Esophagus muscularis mucosa (tissue), 4 donors: ENCODE data around the gene TTC7B. TPM values are rescaled to one million over a fixed set of nuclear protein-coding genes. Genes with fewer than 3 reads are reported as not detected.

Source experiments
- DNase-seq: peaks from one replicate; pipeline ENCODE4 v3.0.0-alpha.2; 2017; ENCODE audit errors: extremely low spot score
- H3K27ac ChIP-seq, 4 donors: fragments of 200-600 bp; sonication (generic); replicated peaks in 1 of 4; 1 replicate in 3 of 4; 2 replicates in 1 of 4; pipeline ENCODE4 v1.5.1; 2016 to 2019; ENCODE audit warnings: mild to moderate bottlenecking in 1 of 4
- H3K27me3 ChIP-seq, 4 donors: fragments of 200-600 bp; sonication (generic); one replicate each; pipeline versions ENCODE4 v1.5.1 to v1.6.0; 2016 to 2019
- H3K36me3 ChIP-seq, 4 donors: fragments of 200-600 bp; sonication (generic); one replicate each; pipeline ENCODE4 v1.5.1; 2016 to 2019
- H3K4me1 ChIP-seq, 4 donors: fragments of 200-600 bp; sonication (generic); one replicate each; pipeline ENCODE4 v1.5.1; 2016 to 2019
- H3K4me3 ChIP-seq, 4 donors: fragments of 200-600 bp; sonication (generic); 1 replicate in 2 of 4; 2 replicates in 2 of 4; pipeline ENCODE4 v1.5.1; 2016 to 2019; ENCODE audit warnings: mild to moderate bottlenecking in 4 of 4, moderate library complexity in 1 of 4
- H3K9me3 ChIP-seq, 4 donors: fragments of 200-600 bp; sonication (generic); 1 replicate in 3 of 4; 2 replicates in 1 of 4; pipeline ENCODE4 v1.5.1; 2016 to 2019
- CTCF ChIP-seq, 3 experiments: fragments of 200-600 bp in 2 of 3; fragments of 450-650 bp in 1 of 3; sonication (generic) in 2 of 3; IDR thresholded peaks; one replicate each; pipeline ENCODE4 v1.5.1; 2017 to 2019; ENCODE audit warnings: antibody characterized with exemption in 3 of 3, mild to moderate bottlenecking in 2 of 3, moderate library complexity in 1 of 3
- EP300 ChIP-seq: sonication (generic); formaldehyde crosslinking; IDR thresholded peaks from one replicate; pipeline ENCODE4 v1.6.1; 2017; ENCODE audit warnings: antibody characterized with exemption
- POLR2A ChIP-seq: fragments of 450-650 bp; IDR thresholded peaks from one replicate; pipeline ENCODE4 v1.6.1; 2017; ENCODE audit warnings: antibody characterized with exemption, moderate library complexity, mild to moderate bottlenecking, low read depth
- POLR2AphosphoS5 ChIP-seq, 2 donors: sonication (generic); formaldehyde crosslinking; IDR thresholded peaks; one replicate each; pipeline ENCODE4 v1.6.1; 2017; ENCODE audit warnings: antibody characterized with exemption in 2 of 2
- WGBS: methylation state at CpG from one replicate; pipeline ENCODE4 v1.1.5; 2018; 5-methylcytosine and 5-hydroxymethylcytosine counted together
- intact Hi-C: fragments of 100-400 bp; cut with DNase I; formaldehyde crosslinking; loops from one replicate; pipeline ENCODE4 v1.15.1; 2023
- total RNA-seq, 4 donors: library from RNA; depleted of rRNA; stranded (reverse); fragments of >200 nt; gene quantifications; one replicate each; pipeline versions ENCODE4 v1.1.0 to v1.2.1, GENCODE V29; 2016

TTC7B gene
- total RNA-seq, 4 donors from 2014 or later: 54.4 to 148 (median 113) TPM

GRCh38 chr14:90687680-90688079, 128.6 kb downstream of the TTC7B start:
- intact Hi-C loops: no loop called here
- no peak for TF ChIP-seq POLR2A
- TF ChIP-seq POLR2AphosphoS5 (IDR thresholded peaks at IDR 0.05): no peak
- no peak for TF ChIP-seq EP300
- no peak for TF ChIP-seq CTCF (IDR thresholded peaks at IDR 0.05)
- 96% methylated on average over 5 of the region's 5 CpGs for WGBS
- Histone ChIP-seq H3K36me3 (peaks cover 0 to 45% (median 12%) of the 10 kb centered on the region in 4 donors), H3K4me3 (no peak overlapping the region), H3K27ac (no peak overlapping the region), H3K27me3 (no peaks in the 10 kb centered on the region), H3K4me1 (no peaks in the 10 kb centered on the region), H3K9me3 (no peaks in the 10 kb centered on the region)
- no peak for DNase-seq

GRCh38 chr14:90682615-90683014, 133.6 kb downstream of the TTC7B start:
- no peak overlapping the region for H3K4me3 ChIP-seq

GRCh38 chr14:90681929-90682328, 134.3 kb downstream of the TTC7B start:
- no peak for DNase-seq
- Histone ChIP-seq H3K27me3 (no peaks in the 10 kb centered on the region), H3K27ac (no peak overlapping the region), H3K36me3 (peaks cover 0 to 20% (median 8%) of the 10 kb centered on the region in 4 donors), H3K4me3 (no peak overlapping the region), H3K4me1 (peaks cover 3 to 18% (median 15%) of the 10 kb centered on the region in 4 donors), H3K9me3 (no peaks in the 10 kb centered on the region)
- no peak for TF ChIP-seq CTCF (IDR thresholded peaks at IDR 0.05)
- WGBS: 96% methylated on average over 3 of the region's 3 CpGs
- intact Hi-C loops: no loop called here

More at GRCh38 chr14:90682615-90683014, 133.6 kb downstream of the TTC7B start:
- no peak for DNase-seq
- Histone ChIP-seq H3K27ac (no peak overlapping the region), H3K9me3 (no peaks in the 10 kb centered on the region), H3K27me3 (no peaks in the 10 kb centered on the region), H3K4me1 (peaks cover 3 to 11% (median 8%) of the 10 kb centered on the region in 4 donors), H3K36me3 (peaks cover 0 to 27% (median 11%) of the 10 kb centered on the region in 4 donors)
- TF ChIP-seq POLR2AphosphoS5 (IDR thresholded peaks at IDR 0.05) (no peak), CTCF (IDR thresholded peaks at IDR 0.05) (no peak), POLR2A (no peak), EP300 (no peak)
- WGBS: 94% methylated on average over 7 of the region's 7 CpGs
- intact Hi-C loops: no loop called here

- TF ChIP-seq POLR2A (no peak), POLR2AphosphoS5 (IDR thresholded peaks at IDR 0.05) (no peak), CTCF (IDR thresholded peaks at IDR 0.05) (no peak), EP300 (no peak)
Observed at GRCh38 chr14:90678846-90679362, 137.3 kb downstream of the TTC7B start.

DNA sequence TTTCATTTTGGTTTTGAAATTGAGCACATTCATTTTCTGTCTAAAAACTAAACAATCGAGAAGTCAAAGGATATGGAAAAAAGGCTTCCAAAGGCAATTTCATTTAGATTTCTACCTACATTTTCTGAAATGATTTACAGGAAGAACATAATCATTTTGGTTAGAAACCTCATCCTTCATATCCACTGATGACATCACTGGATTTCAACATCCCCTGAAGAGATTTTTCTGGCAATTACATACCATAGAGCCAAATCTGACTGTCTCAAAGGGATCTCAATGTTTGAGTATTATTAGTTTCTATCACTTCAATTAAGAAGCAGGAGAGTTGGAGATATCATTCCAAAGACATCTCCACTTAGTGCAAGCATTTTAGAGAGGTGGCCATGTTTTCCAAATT, 137.8 kb downstream of the TTC7B start:
- peaks cover 17 to 42% (median 39%) of the 10 kb centered on the region in 4 donors for H3K4me1 ChIP-seq
- intact Hi-C loops: loop anchor here (5.0 kb wide), 1 partner anchor 66 kb away; no protein-coding TSS in a partner anchor
- WGBS: 100% methylated on average over 1 of the region's 1 CpG
- H3K4me3 ChIP-seq: no peak overlapping the region
- TF ChIP-seq CTCF (IDR thresholded peaks at IDR 0.05): no peak
- no peak for TF ChIP-seq EP300
- no peak for DNase-seq
- no peaks in the 10 kb centered on the region for H3K27me3 ChIP-seq
- H3K9me3 ChIP-seq: no peaks in the 10 kb centered on the region
- H3K36me3 ChIP-seq: peaks cover 0 to 25% (median 3%) of the 10 kb centered on the region in 4 donors
- peak overlapping the region in 3 of 4 donors; percentile 74 to 78 (median 78) for H3K27ac ChIP-seq

More at GRCh38 chr14:90678846-90679362, 137.3 kb downstream of the TTC7B start:
- peaks cover 0 to 30% (median 5%) of the 10 kb centered on the region in 4 donors for H3K36me3 ChIP-seq
- no peaks in the 10 kb centered on the region for H3K27me3 ChIP-seq
- H3K4me3 ChIP-seq: no peak overlapping the region
- intact Hi-C loops: loop anchor here (5.0 kb wide), 1 partner anchor 67 kb away; no protein-coding TSS in a partner anchor
- no peak for DNase-seq
- WGBS: 91% methylated on average over 6 of the region's 6 CpGs
- H3K4me1 ChIP-seq: peaks cover 17 to 42% (median 39%) of the 10 kb centered on the region in 4 donors
- no peaks in the 10 kb centered on the region for H3K9me3 ChIP-seq
- H3K27ac ChIP-seq: no peak overlapping the region
